ENCODE measurements around the gene NUDT17. TPM values are rescaled to one million over a fixed set of nuclear protein-coding genes. Genes with fewer than 3 reads are reported as not detected.

The NUDT17 gene
- total RNA-seq, 5 donors from 2014 or later (not counting 1 experiment from before 2014, with no cell fraction given), result 2.8 to 7.6 (median 6.3) TPM

DNA sequence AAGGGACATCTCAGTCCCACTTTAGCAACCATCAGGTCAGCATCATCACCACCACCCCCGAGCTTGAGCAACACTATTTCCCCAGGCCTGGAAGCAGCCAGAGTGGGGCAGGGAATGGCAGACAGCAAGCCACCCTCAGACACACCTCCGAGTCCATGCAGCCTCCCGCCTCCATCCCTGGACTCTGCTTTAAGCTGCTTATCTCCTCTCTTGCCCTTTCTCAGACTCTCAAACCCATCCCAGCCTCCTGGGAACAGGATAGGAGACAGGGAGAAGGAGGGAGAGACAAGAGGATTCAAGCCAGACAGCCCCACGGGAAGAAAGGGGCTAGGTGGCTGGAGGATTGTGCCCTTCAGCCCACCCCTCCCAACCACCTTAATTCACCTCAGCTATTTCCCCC lies 11.7 kb downstream of the NUDT17 start:
- H3K4me3 Mint-ChIP-seq, result peak overlapping the region; percentile 9 to 92 (median 18)
- CTCF ChIA-PET, result interaction anchor here (4.7 to 5.0 kb wide), 2 partner anchors 12 kb away, joined by 33 to 52 read pairs; partner anchors contain the start of gene NUDT17 (in 2 of the 2)
- no peaks in the 10 kb centered on the region for H3K27me3 Mint-ChIP-seq
- peaks cover 29% of the 10 kb centered on the region for H3K36me3 Mint-ChIP-seq
- Histone ChIP-seq H3K4me3 (ENCODE audit: control insufficient read depth in 1 of 2, extremely low read depth in 1 of 2, low read length in 1 of 2) (no peak overlapping the region), H3K36me3 (ENCODE audit: control insufficient read depth in 2 of 2, extremely low read depth in 1 of 2, insufficient read depth in 1 of 2, low read length in 1 of 2) (peaks cover 10 to 37% of the 10 kb centered on the region in 2 donors), H3K4me1 (ENCODE audit: control insufficient read depth in 1 of 2, extremely low read depth in 1 of 2, insufficient read depth in 2 of 2, low read length in 2 of 2) (peaks cover 2 to 21% of the 10 kb centered on the region in 2 experiments), H3K27me3 (replicated peaks in 1 of 2; ENCODE audit: control insufficient read depth in 2 of 2, extremely low read depth in 1 of 2, insufficient read depth in 2 of 2, low read length in 1 of 2) (no peaks in the 10 kb centered on the region), H3K27ac (ENCODE audit: low read length) (no peak overlapping the region), H3K9me3 (no peaks in the 10 kb centered on the region)
- WGBS (ENCODE audit: insufficient coverage), result 100% methylated on average over 1 of the region's 4 CpGs
- POLR2A ChIA-PET, result interaction anchor here in 1 of 2 donors (0.6 to 2.2 kb wide), 4 partner anchors 28 to 70 kb away, joined by 3 to 9 read pairs (median 5); partner anchors contain the start of genes ANKRD35, PEX11B and RBM8A
- H3K9me3 Mint-ChIP-seq, result no peaks in the 10 kb centered on the region
- no peak for ATAC-seq (replicated peaks in 1 of 4)
- H3K27ac Mint-ChIP-seq, result peak overlapping the region in 1 of 2 donors; percentile 90
- DNase-seq, result no peak
- H3K4me1 Mint-ChIP-seq, result peaks cover 12 to 19% (median 18%) of the 10 kb centered on the region in 3 donors

DNA sequence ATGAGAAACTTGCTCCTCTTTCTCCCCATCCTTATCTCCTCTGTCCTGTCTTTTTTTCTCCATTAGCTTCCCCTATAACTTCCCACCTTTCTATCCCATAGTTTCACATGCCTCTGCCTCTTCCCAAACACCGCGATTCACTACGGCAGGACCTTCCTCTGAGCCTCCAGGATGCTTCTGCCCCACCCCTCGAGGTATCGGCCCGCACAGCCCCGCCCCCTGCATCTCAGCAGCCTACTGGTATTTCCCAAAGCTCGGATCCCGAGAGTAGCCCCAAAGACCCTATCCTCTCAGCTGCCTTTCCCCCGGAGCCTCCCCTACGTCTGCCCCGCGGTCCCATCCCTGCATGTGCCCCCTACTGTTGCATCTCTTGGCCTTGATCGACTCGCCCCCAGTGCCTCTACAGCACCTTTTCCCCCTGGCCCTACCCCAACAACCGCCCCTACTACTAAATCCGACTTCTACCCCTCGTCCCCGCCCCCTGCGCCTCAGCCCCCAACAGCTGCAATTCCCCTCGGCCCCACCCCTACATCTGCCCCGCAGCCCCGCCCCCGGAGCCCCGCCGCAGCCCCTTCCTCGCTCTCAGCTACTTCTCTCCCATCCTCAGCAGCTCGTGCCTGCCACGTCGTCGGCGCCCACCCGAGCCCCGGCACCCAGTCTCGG lies 12.9 kb downstream of the NUDT17 start:
- H3K4me3 ChIP-seq (ENCODE audit: control insufficient read depth in 1 of 2, extremely low read depth in 1 of 2, low read length in 1 of 2), result peak overlapping the region; percentile 93 to 96
- H3K27me3 ChIP-seq (replicated peaks in 1 of 2; ENCODE audit: control insufficient read depth in 2 of 2, extremely low read depth in 1 of 2, insufficient read depth in 2 of 2, low read length in 1 of 2), result no peaks in the 10 kb centered on the region
- ATAC-seq (replicated peaks in 1 of 4) (peak; percentile 44 to 68 (median 53)), DNase-seq (peak in 25 of 35 experiments; percentile 13 to 75 (median 54))
- peaks cover 12 to 19% (median 18%) of the 10 kb centered on the region in 3 donors for H3K4me1 Mint-ChIP-seq
- ChIA-PET CTCF (interaction anchor here (0.6 to 5.0 kb wide), 14 partner anchors 10 to 121 kb away, joined by 3 to 52 read pairs (median 3); partner anchors contain the start of genes NUDT17 (in 2 of the 2), ANKRD35 (in 1 of the 2) and LIX1L (in 1 of the 2)), POLR2A (interaction anchor here (0.5 to 2.2 kb wide), 8 partner anchors 11 to 193 kb away, joined by 3 to 9 read pairs (median 4); partner anchors contain the start of genes PEX11B (in 2 of the 2), NUDT17 (in 1 of the 2) and RBM8A (in 1 of the 2))
- H3K4me1 ChIP-seq (ENCODE audit: control insufficient read depth in 1 of 2, extremely low read depth in 1 of 2, insufficient read depth in 2 of 2, low read length in 2 of 2), result peaks cover 2 to 21% of the 10 kb centered on the region in 2 experiments
- peaks cover 10 to 28% of the 10 kb centered on the region in 2 donors for H3K36me3 ChIP-seq (ENCODE audit: control insufficient read depth in 2 of 2, extremely low read depth in 1 of 2, insufficient read depth in 1 of 2, low read length in 1 of 2)
- no peaks in the 10 kb centered on the region for H3K9me3 ChIP-seq
- H3K4me3 Mint-ChIP-seq, result peak overlapping the region; percentile 92 to 96 (median 94)
- H3K9me3 Mint-ChIP-seq, result no peaks in the 10 kb centered on the region
- peaks cover 24% of the 10 kb centered on the region for H3K36me3 Mint-ChIP-seq
- 2% methylated on average over 19 of the region's 35 CpGs for WGBS (ENCODE audit: insufficient coverage)
- H3K27ac ChIP-seq (ENCODE audit: low read length), result peak overlapping the region; percentile 63
- H3K27ac Mint-ChIP-seq, result peak overlapping the region; percentile 75 to 90
- H3K27me3 Mint-ChIP-seq, result no peaks in the 10 kb centered on the region

DNA sequence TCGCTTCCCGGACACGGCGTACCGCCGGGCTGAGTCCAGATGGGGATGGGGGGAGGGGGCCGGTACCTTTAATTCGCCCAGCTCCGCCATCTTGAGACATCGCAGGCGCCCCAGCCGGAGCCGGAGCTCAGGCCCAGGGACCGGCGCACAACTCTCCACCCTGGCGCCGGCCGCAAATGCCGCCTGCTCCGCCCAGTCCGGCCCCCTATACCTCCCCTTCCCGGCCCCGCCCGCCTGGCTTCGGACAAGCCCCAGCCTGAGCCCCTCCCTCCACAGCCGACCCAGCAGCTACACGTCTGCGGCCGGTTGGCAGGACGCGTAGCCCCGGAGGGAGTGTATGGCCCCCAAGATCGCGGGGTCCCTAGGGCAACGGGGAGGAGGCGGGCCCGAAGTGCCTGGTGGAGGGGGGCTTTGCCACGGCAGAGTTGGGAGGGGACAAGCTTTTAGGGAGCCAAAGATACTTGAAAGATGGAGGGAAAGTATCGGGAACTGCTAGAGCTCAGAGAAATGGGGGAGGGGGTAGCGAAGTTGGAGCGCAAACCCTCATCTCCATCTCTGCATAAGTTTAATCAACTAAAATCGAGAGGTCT lies 13.6 kb downstream of the NUDT17 start, which contains the start of gene PIAS3:
TSS of gene PIAS3 (minus strand) at position 181 of the 590 bp plus-strand sequence. CDS start at position 90, 91 bp downstream.
- Histone ChIP-seq H3K4me1 (ENCODE audit: control insufficient read depth in 1 of 2, extremely low read depth in 1 of 2, insufficient read depth in 2 of 2, low read length in 2 of 2) (peaks cover 2 to 21% of the 10 kb centered on the region in 2 experiments), H3K36me3 (ENCODE audit: control insufficient read depth in 2 of 2, extremely low read depth in 1 of 2, insufficient read depth in 1 of 2, low read length in 1 of 2) (peaks cover 10 to 22% of the 10 kb centered on the region in 2 donors), H3K27ac (ENCODE audit: low read length) (peak within 1 kb of the TSS; percentile 63), H3K4me3 (ENCODE audit: control insufficient read depth in 1 of 2, extremely low read depth in 1 of 2, low read length in 1 of 2) (peak within 1 kb of the TSS; percentile 93 to 96), H3K9me3 (no peaks in the 10 kb centered on the region), H3K27me3 (replicated peaks in 1 of 2; ENCODE audit: control insufficient read depth in 2 of 2, extremely low read depth in 1 of 2, insufficient read depth in 2 of 2, low read length in 1 of 2) (no peaks in the 10 kb centered on the region)
- ChIA-PET POLR2A (interaction anchor here (0.5 to 2.2 kb wide), 9 partner anchors 12 to 193 kb away, joined by 3 to 9 read pairs (median 4); partner anchors contain the start of genes PEX11B (in 2 of the 2), LIX1L (in 1 of the 2), NUDT17 (in 1 of the 2) and RBM8A (in 1 of the 2)), CTCF (interaction anchor here (0.5 to 5.0 kb wide), 18 partner anchors 10 to 152 kb away, joined by 3 to 52 read pairs (median 3); partner anchors contain the start of genes NUDT17 (in 2 of the 2), ANKRD35 (in 1 of the 2) and LIX1L (in 1 of the 2))
- peak within 1 kb of the TSS; percentile 92 to 96 (median 94) for H3K4me3 Mint-ChIP-seq
- DNase-seq (peak; percentile 56 to 85 (median 73)), ATAC-seq (replicated peaks in 1 of 4) (peak; percentile 86 to 89 (median 87))
- H3K4me1 Mint-ChIP-seq, result peaks cover 12 to 19% (median 18%) of the 10 kb centered on the region in 3 donors
- H3K27me3 Mint-ChIP-seq, result no peaks in the 10 kb centered on the region
- no peaks in the 10 kb centered on the region for H3K9me3 Mint-ChIP-seq
- peaks cover 19% of the 10 kb centered on the region for H3K36me3 Mint-ChIP-seq
- H3K27ac Mint-ChIP-seq, result peak within 1 kb of the TSS; percentile 84 to 90
- WGBS (ENCODE audit: insufficient coverage), result 0% methylated on average over 25 of the region's 42 CpGs

DNA sequence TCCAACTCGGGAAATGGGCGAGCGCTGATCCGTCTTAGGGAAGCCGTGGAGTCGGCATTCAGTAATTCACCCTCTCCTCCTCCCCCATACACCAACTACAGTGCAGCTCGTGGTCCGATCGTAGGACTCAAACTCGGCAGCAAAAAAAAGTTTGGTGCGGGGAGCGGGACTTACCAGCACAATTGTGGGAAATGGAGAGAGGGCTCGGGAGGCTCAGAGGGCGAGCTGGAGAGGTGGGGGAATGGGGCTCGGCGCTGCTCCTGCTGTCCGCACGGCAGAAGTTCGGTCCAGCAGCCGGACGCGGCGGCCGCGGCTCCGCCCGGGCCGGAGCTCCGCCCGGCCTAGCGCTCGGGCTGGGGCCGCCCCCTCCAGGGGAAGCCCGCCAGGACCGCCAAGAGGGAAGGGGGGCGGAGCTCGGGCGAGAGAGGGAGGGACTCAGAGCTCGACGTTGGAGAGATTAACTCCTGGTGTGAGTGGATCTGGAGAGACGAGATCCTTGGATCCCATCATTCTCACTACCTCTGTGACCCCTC lies 14.1 kb downstream of the NUDT17 start:
- peaks cover 17% of the 10 kb centered on the region for H3K36me3 Mint-ChIP-seq
- ATAC-seq (replicated peaks in 1 of 4), result peak; percentile 61 to 65 (median 65)
- peaks cover 0 to 1% of the 10 kb centered on the region in 2 donors for H3K27me3 Mint-ChIP-seq
- H3K27ac ChIP-seq (ENCODE audit: low read length), result peak overlapping the region; percentile 63
- no peaks in the 10 kb centered on the region for H3K9me3 Mint-ChIP-seq
- H3K4me1 Mint-ChIP-seq, result peaks cover 12 to 19% (median 18%) of the 10 kb centered on the region in 3 donors
- CTCF ChIA-PET, result interaction anchor here (0.5 to 5.0 kb wide), 13 partner anchors 11 to 151 kb away, joined by 3 to 52 read pairs (median 4); partner anchors contain the start of genes NUDT17 (in 2 of the 2) and PEX11B (in 1 of the 2)
- peaks cover 2 to 21% of the 10 kb centered on the region in 2 experiments for H3K4me1 ChIP-seq (ENCODE audit: control insufficient read depth in 1 of 2, extremely low read depth in 1 of 2, insufficient read depth in 2 of 2, low read length in 2 of 2)
- peak overlapping the region; percentile 93 to 96 for H3K4me3 ChIP-seq (ENCODE audit: control insufficient read depth in 1 of 2, extremely low read depth in 1 of 2, low read length in 1 of 2)
- POLR2A ChIA-PET, result interaction anchor here (0.5 to 2.2 kb wide), 7 partner anchors 11 to 99 kb away, joined by 3 to 9 read pairs (median 4); partner anchors contain the start of genes LIX1L (in 1 of the 2), NUDT17 (in 1 of the 2), PEX11B (in 1 of the 2) and POLR3C (in 1 of the 2)
- no peaks in the 10 kb centered on the region for H3K27me3 ChIP-seq (replicated peaks in 1 of 2; ENCODE audit: control insufficient read depth in 2 of 2, extremely low read depth in 1 of 2, insufficient read depth in 2 of 2, low read length in 1 of 2)
- H3K27ac Mint-ChIP-seq, result peak overlapping the region; percentile 84 to 90
- no peaks in the 10 kb centered on the region for H3K9me3 ChIP-seq
- H3K36me3 ChIP-seq (ENCODE audit: control insufficient read depth in 2 of 2, extremely low read depth in 1 of 2, insufficient read depth in 1 of 2, low read length in 1 of 2), result peaks cover 6 to 16% of the 10 kb centered on the region in 2 donors
- peak overlapping the region; percentile 92 to 96 (median 94) for H3K4me3 Mint-ChIP-seq
- under 1% methylated on average over 22 of the region's 41 CpGs for WGBS (ENCODE audit: insufficient coverage)
- DNase-seq, result peak; percentile 24 to 81 (median 60)

DNA sequence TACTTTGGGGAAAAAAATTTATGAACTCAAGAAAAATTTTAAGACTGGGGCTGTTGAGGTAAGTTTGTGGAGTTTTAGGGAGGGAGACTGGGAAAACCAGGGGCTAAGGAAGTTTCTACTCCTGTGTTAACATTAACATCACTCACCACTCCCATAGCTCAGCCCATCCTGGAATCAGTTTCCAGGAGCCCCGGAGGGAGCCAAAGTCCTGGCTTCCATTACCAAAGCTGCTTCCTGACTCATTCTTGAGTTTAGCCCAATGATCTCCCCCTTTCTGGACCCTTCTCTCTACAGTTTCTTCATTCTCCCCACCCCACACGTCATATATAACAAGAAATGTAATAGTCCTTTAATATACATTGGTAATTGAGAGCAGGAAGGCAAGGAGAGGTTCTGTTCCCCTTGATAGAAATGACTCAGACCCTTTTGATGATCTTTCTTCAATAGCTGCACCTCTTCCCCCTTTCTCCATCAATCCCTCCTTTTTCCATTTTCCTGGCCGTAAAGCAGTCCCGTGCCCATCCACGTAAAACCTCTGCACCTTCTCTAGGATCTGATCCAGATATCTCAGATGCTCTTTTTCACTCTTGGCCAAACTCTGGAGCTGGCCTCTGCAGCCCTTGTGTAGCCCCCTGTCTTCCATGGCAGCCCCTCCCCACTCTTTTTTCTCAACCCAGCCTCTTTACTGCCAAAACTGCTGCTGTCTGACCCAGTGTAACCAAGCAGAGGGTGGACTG lies 18.0 kb downstream of the NUDT17 start:
- Histone ChIP-seq H3K27ac (ENCODE audit: low read length) (no peak overlapping the region), H3K4me1 (ENCODE audit: control insufficient read depth in 1 of 2, extremely low read depth in 1 of 2, insufficient read depth in 2 of 2, low read length in 2 of 2) (peaks cover 2 to 9% of the 10 kb centered on the region in 2 experiments), H3K4me3 (ENCODE audit: control insufficient read depth in 1 of 2, extremely low read depth in 1 of 2, low read length in 1 of 2) (no peak overlapping the region), H3K27me3 (replicated peaks in 1 of 2; ENCODE audit: control insufficient read depth in 2 of 2, extremely low read depth in 1 of 2, insufficient read depth in 2 of 2, low read length in 1 of 2) (no peaks in the 10 kb centered on the region), H3K36me3 (ENCODE audit: control insufficient read depth in 2 of 2, extremely low read depth in 1 of 2, insufficient read depth in 1 of 2, low read length in 1 of 2) (no peaks in the 10 kb centered on the region), H3K9me3 (no peaks in the 10 kb centered on the region)
- no peak overlapping the region for H3K27ac Mint-ChIP-seq
- ChIA-PET POLR2A (interaction anchor here in 1 of 2 donors (1.2 kb wide), 1 partner anchor 9 kb away, joined by 3 read pairs; no protein-coding TSS in a partner anchor), CTCF (interaction anchor here in 1 of 2 donors (0.8 kb wide), 2 partner anchors 51 to 54 kb away, joined by 3 read pairs; no protein-coding TSS in a partner anchor)
- H3K4me3 Mint-ChIP-seq, result no peak overlapping the region
- peaks cover under 1 to 5% (median 3%) of the 10 kb centered on the region in 3 donors for H3K4me1 Mint-ChIP-seq
- H3K36me3 Mint-ChIP-seq, result no peaks in the 10 kb centered on the region
- no peak for DNase-seq
- no peaks in the 10 kb centered on the region for H3K9me3 Mint-ChIP-seq
- 96% methylated on average over 4 of the region's 5 CpGs for WGBS (ENCODE audit: insufficient coverage)
- peaks cover 0 to 1% of the 10 kb centered on the region in 2 donors for H3K27me3 Mint-ChIP-seq
- no peak for ATAC-seq (replicated peaks in 1 of 4)

All from T-cell (primary cell).